ENCODE results near the gene WDR37. TPM values are rescaled to one million over a fixed set of nuclear protein-coding genes. Genes with fewer than 3 reads are reported as not detected.
A peak's percentile ranks its signal among the peaks of the same experiment; 100 is the strongest.

The WDR37 gene
- total RNA-seq, 1 experiment from 2014 or later = 20.6 TPM

- H3K27ac Mint-ChIP-seq (ENCODE audit: unreplicated experiment) = no peak overlapping the region
- TF ChIP-seq CTCF (IDR thresholded peaks at IDR 0.05; ENCODE audit: insufficient read depth in 1 of 2, low read depth in 1 of 2, low read length in 1 of 2, severe bottlenecking in 1 of 2, unreplicated experiment in 1 of 2) = no peak
- H3K27me3 Mint-ChIP-seq (ENCODE audit: insufficient read depth, unreplicated experiment) = no peaks in the 10 kb centered on the region
- Histone ChIP-seq H3K36me3 (ENCODE audit: control insufficient read depth, insufficient read depth, low read length) (no peaks in the 10 kb centered on the region; the same call in 1 of the 2 replicates), H3K9me3 (no peaks in the 10 kb centered on the region), H3K4me3 (ENCODE audit: low read depth, low read length) (no peak overlapping the region), H3K27me3 (replicated peaks; ENCODE audit: control insufficient read depth, insufficient read depth, low read length) (no peaks in the 10 kb centered on the region), H3K4me1 (no peaks in the 10 kb centered on the region)
- H3K36me3 Mint-ChIP-seq (ENCODE audit: insufficient read depth, unreplicated experiment) = peaks cover 70% of the 10 kb centered on the region
- POLR2A ChIA-PET = interaction anchor here (1.0 to 1.1 kb wide), 2 partner anchors 13 to 29 kb away, joined by 4 to 5 read pairs; partner anchors contain the start of gene IDI1
- no TSS peak for BruUV-seq (replicated peaks)
- H3K4me3 Mint-ChIP-seq (ENCODE audit: unreplicated experiment) = no peak overlapping the region
- intact Hi-C loops (cut with micrococcal nuclease; ENCODE audit: unreplicated experiment) = no loop called here
- no peak for DNase-seq
- H3K4me1 Mint-ChIP-seq (ENCODE audit: low read depth, unreplicated experiment) = no peaks in the 10 kb centered on the region
- no peaks in the 10 kb centered on the region for H3K9me3 Mint-ChIP-seq (ENCODE audit: unreplicated experiment)
- CTCF ChIA-PET = no interaction called here
These were observed 35.7 kb upstream of the WDR37 start for GRCh38 chr10:1020460-1020859.

GRCh38 chr10:1020958-1021357, 35.2 kb upstream of the WDR37 start:
- H3K4me3 Mint-ChIP-seq (ENCODE audit: unreplicated experiment) = no peak overlapping the region
- CTCF ChIA-PET = no interaction called here
- no peak for TF ChIP-seq CTCF (IDR thresholded peaks at IDR 0.05; ENCODE audit: insufficient read depth in 1 of 2, low read depth in 1 of 2, low read length in 1 of 2, severe bottlenecking in 1 of 2, unreplicated experiment in 1 of 2)
- no peak for DNase-seq
- Histone ChIP-seq H3K36me3 (ENCODE audit: control insufficient read depth, insufficient read depth, low read length) (no peaks in the 10 kb centered on the region; the same call in 1 of the 2 replicates), H3K4me1 (no peaks in the 10 kb centered on the region), H3K4me3 (ENCODE audit: low read depth, low read length) (no peak overlapping the region), H3K9me3 (no peaks in the 10 kb centered on the region), H3K27me3 (replicated peaks; ENCODE audit: control insufficient read depth, insufficient read depth, low read length) (no peaks in the 10 kb centered on the region)
- POLR2A ChIA-PET = interaction anchor here (1.0 to 1.1 kb wide), 2 partner anchors 14 to 28 kb away, joined by 4 to 5 read pairs; partner anchors contain the start of gene IDI1
- no peaks in the 10 kb centered on the region for H3K9me3 Mint-ChIP-seq (ENCODE audit: unreplicated experiment)
- intact Hi-C loops (cut with micrococcal nuclease; ENCODE audit: unreplicated experiment) = no loop called here
- H3K36me3 Mint-ChIP-seq (ENCODE audit: insufficient read depth, unreplicated experiment) = peaks cover 65% of the 10 kb centered on the region
- no peak overlapping the region for H3K27ac Mint-ChIP-seq (ENCODE audit: unreplicated experiment)
- BruUV-seq (replicated peaks) = no TSS peak
- H3K27me3 Mint-ChIP-seq (ENCODE audit: insufficient read depth, unreplicated experiment) = no peaks in the 10 kb centered on the region
- H3K4me1 Mint-ChIP-seq (ENCODE audit: low read depth, unreplicated experiment) = no peaks in the 10 kb centered on the region

- H3K9me3 Mint-ChIP-seq (ENCODE audit: unreplicated experiment) = no peaks in the 10 kb centered on the region
- H3K36me3 Mint-ChIP-seq (ENCODE audit: insufficient read depth, unreplicated experiment) = peaks cover 51% of the 10 kb centered on the region
- Histone ChIP-seq H3K4me1 (no peaks in the 10 kb centered on the region), H3K36me3 (ENCODE audit: control insufficient read depth, insufficient read depth, low read length) (no peaks in the 10 kb centered on the region; the same call in 1 of the 2 replicates), H3K27me3 (replicated peaks; ENCODE audit: control insufficient read depth, insufficient read depth, low read length) (no peaks in the 10 kb centered on the region), H3K9me3 (no peaks in the 10 kb centered on the region), H3K4me3 (ENCODE audit: low read depth, low read length) (no peak overlapping the region)
- ChIA-PET POLR2A (no interaction called here), CTCF (no interaction called here)
- intact Hi-C loops (cut with micrococcal nuclease; ENCODE audit: unreplicated experiment) = no loop called here
- H3K27me3 Mint-ChIP-seq (ENCODE audit: insufficient read depth, unreplicated experiment) = no peaks in the 10 kb centered on the region
- no peak for DNase-seq
- no peak overlapping the region for H3K4me3 Mint-ChIP-seq (ENCODE audit: unreplicated experiment)
- no TSS peak for BruUV-seq (replicated peaks)
- peak overlapping the region; percentile 32 for H3K27ac Mint-ChIP-seq (ENCODE audit: unreplicated experiment)
- H3K4me1 Mint-ChIP-seq (ENCODE audit: low read depth, unreplicated experiment) = no peaks in the 10 kb centered on the region
- no peak for TF ChIP-seq CTCF (IDR thresholded peaks at IDR 0.05; ENCODE audit: insufficient read depth in 1 of 2, low read depth in 1 of 2, low read length in 1 of 2, severe bottlenecking in 1 of 2, unreplicated experiment in 1 of 2)
These were observed 33.8 kb upstream of the WDR37 start for GRCh38 chr10:1022413-1022812.
